HG02642 (cell line): Measurements from ENCODE around the gene THAP3.

Source experiments
- ATAC-seq: cut with Tn5 transposase; IDR thresholded peaks from one replicate; pipeline ENCODE4 v1.9.1; 2021; ENCODE audit warnings: mild to moderate bottlenecking; ENCODE audit not compliant: unreplicated experiment, poor library complexity

The THAP3 gene, protein sequence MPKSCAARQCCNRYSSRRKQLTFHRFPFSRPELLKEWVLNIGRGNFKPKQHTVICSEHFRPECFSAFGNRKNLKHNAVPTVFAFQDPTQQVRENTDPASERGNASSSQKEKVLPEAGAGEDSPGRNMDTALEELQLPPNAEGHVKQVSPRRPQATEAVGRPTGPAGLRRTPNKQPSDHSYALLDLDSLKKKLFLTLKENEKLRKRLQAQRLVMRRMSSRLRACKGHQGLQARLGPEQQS

DNA sequence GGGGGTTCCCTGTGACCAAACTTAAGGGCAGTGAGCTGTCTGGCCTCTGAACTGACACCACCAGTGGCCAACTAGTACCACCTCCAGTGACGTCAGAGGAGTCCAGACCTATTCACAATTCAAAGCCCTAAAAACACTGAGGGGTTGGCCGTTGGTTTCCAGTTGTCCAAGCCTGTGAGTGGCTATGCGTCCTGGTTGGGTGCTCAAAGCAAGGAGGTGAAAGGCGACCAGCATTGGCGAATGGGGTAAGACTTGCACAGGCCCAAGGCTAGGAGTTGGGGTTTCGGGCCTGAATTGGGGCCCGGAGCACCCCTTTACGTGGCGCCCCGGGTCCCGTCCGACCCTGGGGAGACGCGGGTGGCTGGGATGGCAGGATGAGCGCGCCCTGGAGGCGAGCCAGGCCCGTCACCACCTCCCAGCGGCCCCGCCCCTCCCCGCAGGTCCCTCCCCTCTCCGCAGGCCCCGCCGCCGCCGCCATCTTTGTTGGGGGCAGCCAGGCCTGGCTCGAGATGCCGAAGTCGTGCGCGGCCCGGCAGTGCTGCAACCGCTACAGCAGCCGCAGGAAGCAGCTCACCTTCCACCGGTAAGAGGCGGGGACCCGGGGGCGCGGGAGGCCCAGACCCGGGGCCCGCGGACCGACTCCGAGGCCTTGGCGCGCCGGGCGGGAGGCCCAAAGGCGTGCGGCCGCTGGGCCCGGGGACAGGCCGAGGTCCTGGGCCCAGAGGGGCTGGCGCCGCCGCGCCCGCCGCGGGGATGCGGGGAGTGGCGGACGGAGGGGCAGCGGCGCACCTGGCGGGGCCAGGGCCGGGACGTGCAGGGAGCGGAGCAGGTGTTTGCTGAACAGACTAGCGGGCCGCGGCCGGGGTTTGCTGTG lies at the start of gene THAP3:
Gene THAP3, plus strand, starts transcription at position 159 of the 874 bp plus-strand sequence. Its CDS starts 351 bp downstream, at position 510.
- peak; percentile 85 for ATAC-seq

DNA sequence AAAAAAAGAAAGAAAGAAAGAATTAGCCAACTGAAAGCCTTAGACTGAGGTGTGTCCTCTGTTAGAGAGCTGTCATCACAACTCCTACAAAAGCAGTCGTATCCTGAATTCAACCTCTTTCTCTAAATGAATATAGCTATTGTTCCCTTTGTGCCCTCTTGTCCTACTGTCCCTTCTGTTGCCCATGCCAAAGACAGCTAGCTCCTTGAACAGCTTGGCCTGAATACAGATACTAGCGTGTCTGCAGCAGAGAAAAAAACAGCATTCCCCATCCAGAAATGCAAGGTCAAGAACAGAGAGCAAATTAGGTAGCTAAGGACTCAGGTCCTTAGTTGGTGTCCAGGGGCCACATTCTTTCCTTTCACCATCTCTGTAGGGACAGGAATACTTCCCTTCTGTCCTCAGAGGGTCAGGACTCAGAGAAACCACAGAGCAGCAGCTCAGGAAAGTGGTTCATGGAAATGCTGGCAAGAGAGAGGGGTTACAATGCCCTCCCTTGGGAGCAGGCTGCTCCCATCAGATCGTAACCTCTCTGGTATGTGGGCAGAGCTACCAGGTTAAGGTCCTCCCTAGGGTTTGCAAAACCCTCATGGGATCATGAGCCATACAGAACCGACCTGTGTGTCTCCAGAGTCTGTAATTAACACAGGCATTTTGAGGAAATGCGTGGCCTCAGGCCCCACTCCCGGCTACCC lies 46.7 kb upstream of the THAP3 start:
- ATAC-seq, result no peak

DNA sequence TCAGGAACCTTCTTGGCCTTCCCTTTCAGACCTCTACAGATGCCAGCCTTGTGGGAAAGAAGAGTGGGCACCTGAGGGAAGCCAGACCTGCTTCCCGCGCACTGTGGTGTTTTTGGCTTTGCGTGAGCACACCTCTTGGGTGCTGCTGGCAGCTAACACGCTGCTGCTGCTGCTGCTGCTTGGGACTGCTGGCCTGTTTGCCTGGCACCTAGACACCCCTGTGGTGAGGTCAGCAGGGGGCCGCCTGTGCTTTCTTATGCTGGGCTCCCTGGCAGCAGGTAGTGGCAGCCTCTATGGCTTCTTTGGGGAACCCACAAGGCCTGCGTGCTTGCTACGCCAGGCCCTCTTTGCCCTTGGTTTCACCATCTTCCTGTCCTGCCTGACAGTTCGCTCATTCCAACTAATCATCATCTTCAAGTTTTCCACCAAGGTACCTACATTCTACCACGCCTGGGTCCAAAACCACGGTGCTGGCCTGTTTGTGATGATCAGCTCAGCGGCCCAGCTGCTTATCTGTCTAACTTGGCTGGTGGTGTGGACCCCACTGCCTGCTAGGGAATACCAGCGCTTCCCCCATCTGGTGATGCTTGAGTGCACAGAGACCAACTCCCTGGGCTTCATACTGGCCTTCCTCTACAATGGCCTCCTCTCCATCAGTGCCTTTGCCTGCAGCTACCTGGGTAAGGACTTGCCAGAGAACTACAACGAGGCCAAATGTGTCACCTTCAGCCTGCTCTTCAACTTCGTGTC lies 45.9 kb upstream of the THAP3 start:
- ATAC-seq, result no peak

DNA sequence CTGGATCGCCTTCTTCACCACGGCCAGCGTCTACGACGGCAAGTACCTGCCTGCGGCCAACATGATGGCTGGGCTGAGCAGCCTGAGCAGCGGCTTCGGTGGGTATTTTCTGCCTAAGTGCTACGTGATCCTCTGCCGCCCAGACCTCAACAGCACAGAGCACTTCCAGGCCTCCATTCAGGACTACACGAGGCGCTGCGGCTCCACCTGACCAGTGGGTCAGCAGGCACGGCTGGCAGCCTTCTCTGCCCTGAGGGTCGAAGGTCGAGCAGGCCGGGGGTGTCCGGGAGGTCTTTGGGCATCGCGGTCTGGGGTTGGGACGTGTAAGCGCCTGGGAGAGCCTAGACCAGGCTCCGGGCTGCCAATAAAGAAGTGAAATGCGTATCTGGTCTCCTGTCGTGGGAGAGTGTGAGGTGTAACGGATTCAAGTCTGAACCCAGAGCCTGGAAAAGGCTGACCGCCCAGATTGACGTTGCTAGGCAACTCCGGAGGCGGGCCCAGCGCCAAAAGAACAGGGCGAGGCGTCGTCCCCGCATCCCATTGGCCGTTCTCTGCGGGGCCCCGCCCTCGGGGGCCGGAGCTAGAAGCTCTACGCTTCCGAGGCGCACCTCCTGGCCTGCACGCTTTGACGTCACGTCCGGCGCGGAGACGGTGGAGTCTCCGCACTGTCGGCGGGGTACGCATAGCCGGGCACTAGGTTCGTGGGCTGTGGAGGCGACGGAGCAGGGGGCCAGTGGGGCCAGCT lies 45.1 kb upstream of the THAP3 start, which contains the start of gene ZBTB48:
Gene ZBTB48, plus strand, starts transcription at position 621 of the 745 bp plus-strand sequence. CDS start 616 bp downstream, outside the sequence.
- peak; percentile 96 for ATAC-seq

DNA sequence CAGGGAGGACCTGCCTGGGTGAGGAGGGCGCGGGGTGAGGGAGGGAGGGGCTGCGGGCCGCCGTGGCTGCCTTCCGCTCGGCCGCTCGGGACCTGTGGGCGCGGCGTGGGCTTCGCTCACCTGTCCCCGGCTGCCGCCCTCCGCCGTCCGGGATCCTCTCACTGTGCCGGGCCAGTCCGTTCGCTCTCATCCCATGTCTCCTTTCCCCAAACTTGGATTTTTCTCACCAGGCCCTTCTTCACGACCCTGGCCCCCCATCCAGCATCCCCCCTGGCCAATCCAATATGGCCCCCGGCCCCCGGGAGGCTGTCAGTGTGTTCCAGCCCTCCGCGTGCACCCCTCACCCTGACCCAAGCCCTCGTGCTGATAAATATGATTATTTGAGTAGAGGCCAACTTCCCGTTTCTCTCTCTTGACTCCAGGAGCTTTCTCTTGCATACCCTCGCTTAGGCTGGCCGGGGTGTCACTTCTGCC lies 44.5 kb upstream of the THAP3 start:
- ATAC-seq, result no peak

DNA sequence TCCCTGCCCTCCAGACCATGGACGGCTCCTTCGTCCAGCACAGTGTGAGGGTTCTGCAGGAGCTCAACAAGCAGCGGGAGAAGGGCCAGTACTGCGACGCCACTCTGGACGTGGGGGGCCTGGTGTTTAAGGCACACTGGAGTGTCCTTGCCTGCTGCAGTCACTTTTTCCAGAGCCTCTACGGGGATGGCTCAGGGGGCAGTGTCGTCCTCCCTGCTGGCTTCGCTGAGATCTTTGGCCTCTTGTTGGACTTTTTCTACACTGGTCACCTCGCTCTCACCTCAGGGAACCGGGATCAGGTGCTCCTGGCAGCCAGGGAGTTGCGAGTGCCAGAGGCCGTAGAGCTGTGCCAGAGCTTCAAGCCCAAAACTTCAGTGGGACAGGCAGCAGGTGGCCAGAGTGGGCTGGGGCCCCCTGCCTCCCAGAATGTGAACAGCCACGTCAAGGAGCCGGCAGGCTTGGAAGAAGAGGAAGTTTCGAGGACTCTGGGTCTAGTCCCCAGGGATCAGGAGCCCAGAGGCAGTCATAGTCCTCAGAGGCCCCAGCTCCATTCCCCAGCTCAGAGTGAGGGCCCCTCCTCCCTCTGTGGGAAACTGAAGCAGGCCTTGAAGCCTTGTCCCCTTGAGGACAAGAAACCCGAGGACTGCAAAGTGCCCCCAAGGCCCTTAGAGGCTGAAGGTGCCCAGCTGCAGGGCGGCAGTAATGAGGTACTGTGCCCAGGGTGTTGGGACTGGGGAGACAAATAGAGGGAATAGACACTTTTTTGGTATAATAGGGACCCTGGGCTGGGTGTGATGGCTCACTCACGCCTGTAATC lies 43.9 kb upstream of the THAP3 start:
- no peak for ATAC-seq

DNA sequence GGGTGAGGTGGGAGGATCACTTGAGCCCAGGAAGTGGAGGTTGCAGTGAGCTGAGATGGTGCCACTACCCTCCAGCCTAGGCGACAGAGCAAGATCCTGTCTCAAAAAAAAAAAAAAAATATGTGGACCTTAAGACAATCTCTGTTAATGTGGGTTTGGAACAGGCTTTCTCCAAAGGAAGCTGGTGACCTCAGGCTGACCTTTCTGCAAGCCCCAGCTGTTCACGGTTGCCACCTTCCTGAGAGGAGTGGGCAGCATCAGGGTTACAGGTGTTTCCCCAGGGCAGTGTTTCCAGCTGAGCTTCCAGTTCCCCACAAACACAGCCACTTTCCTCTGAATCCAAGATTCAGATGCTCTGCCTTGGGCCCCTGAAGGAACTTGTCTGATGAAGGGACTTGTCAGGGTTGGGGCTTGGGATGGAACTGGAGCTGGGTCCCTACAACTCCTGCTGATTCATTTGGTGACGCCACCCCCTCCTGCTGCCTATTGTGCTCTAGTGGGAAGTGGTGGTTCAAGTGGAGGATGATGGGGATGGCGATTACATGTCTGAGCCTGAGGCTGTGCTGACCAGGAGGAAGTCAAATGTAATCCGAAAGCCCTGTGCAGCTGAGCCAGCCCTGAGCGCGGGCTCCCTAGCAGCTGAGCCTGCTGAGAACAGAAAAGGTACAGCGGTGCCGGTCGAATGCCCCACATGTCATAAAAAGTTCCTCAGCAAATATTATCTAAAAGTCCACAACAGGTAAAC lies 42.9 kb upstream of the THAP3 start:
- ATAC-seq, result no peak

DNA sequence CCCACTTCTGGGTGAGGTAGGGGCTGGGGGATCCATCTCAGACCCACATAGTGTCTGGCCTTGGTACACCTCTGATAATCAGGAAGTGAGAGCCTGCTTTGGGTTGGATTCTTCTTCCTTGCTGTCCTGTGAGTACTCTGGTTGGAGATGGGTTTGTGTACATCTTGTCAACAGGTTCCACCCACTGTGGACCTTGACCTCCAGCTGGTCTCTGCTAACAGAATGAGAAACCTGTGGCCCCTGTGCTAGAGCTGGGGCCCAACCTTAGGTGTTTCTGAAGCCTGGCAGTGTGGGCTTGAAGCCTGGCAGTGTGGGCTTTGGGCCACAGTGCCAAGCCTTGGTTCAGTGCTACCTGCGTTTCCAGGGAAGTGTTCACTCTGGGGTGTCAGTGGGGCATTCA lies 42.3 kb upstream of the THAP3 start:
- no peak for ATAC-seq

DNA sequence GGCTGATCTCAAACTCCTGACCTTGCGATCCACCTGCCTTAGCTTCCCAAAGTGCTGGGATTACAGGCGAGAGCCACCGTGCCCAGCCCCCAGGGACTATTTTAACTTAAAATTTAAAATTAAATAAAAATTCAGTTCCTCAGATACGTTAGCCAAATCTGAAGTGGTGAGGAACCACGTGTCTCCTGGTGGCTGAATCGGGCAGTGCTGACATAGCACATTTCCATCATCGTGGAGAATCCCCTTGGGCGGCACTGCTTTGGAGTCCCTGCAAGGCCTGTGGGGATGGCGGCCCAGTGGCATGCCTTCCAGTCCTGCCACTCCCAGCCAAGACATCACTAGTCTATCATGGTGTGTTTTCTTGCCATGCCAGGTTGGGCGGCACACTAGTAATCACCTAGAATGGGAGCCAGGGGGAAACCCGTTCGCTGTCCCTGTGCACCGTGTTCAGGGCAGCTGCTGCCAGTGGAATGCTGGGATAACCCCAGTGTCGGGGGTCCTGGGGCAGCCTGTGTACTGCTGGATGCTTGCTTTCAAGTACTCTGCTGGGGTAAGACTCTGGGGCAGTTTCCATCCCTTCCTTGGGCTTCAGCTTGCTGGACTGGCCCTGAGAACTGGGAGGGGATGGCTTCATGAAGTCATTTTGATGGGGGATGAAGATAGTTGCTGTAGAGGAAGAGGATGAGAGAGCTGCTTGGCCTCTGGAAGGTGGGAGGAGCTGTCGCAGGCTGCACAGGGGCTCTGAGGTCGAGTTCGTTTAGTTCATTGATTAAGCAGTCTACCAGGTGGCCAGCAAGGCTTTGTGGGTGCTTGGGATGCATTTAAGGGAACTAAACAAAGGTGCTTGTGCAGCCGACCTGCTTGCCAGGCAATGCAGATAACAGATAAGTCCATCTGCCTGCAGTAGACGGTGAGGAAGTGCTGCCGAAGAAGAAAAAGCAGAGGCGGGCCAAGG lies 40.3 kb upstream of the THAP3 start:
- ATAC-seq, result no peak

DNA sequence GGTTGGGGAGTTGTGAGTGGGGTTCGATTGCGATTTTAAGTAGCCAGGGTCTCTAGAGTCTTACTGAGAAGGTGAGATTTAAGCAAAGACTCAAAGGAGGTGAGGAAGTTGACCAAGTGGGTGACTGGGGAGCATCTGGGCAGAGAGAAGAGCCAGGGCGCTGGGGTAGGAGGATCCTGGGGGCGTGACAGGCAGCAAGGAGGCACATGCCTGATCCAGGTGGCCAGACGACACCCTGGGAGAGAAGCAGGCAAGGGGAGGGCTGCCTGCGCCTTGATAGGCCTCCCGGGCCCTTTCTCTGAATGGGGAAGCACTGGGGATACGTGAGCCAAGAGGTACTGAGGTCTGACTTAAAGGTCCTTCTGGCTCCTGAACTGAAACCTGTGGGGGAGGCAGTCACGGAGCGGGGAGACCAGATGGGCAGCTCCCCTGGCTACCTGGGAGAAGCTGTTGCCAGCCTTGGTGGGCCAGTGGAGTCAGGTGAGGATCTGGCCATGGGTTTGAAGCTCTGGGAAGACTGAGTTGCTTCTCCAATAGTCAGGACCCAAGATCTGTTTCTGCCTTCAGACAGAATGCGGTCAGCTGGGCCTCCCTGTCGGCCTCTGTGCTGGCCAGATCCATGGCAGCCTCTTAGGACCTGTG lies 39.5 kb upstream of the THAP3 start:
- ATAC-seq, result no peak

DNA sequence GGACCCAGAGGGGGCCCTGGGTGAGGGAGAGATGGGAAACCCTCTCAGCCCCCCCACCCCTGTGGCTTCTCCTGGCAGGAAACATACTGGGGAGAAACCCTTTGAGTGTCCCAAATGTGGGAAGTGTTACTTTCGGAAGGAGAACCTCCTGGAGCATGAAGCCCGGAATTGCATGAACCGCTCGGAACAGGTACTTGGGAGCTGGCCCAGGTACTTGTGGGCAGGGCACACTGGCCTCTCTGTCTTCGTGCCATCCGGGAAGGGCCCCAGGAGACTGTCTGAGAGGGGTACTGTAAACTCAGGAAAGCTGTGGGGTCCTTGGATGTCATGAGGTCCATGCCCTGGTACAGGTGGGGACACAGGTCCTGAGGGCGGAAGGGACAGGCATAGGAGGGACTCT lies 38.8 kb upstream of the THAP3 start:
- no peak for ATAC-seq

DNA sequence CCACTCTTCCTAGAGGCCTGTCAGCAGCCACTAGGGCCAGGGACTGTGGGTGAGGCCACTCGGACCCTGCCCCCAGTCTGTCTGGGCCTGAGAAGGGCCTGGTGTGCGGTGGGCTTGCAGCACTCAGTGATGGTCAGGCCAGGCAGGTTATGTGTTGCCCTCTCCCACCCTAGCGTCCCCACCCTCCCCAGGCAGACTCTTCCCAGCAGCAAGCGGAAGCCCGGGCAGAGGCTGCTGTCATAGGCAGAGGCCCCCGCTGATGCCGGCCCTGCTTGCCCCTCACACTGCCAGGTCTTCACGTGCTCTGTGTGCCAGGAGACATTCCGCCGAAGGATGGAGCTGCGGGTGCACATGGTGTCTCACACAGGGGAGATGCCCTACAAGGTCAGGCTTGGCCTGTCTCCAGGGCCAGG lies 38.3 kb upstream of the THAP3 start:
- no peak for ATAC-seq

DNA sequence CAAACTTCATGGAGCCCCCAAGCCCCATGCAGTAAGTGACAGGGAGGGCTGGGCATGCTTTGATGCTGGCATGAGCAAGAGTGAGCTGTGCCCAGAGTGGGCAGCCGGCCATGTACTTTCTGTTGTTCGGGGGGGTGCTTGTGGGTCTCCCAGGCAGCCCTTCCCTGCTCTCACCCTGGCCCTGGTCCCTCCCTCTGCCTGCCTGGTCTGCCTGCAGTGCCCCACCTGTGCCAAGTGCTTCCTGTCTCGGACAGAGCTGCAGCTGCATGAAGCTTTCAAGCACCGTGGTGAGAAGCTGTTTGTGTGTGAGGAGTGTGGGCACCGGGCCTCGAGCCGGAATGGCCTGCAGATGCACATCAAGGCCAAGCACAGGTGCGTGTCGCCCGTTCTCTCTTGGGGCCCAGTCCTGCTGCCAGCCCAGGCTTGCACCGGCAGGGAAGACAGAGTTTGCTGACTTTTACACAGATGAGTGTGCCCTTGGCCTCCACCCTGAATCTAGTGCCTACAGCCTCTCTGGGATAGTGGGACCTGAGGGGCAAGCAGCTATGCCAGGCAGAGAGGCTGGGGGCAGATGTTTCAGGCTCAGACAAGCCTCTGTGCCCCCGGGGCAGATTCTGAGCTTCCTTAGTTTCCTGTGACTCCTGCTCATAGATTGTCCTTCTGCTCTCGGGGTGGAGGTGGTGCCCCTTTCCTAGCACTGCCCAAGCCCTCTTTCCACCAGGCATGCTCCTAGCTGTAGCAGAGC lies 37.2 kb upstream of the THAP3 start:
- ATAC-seq, result no peak

DNA sequence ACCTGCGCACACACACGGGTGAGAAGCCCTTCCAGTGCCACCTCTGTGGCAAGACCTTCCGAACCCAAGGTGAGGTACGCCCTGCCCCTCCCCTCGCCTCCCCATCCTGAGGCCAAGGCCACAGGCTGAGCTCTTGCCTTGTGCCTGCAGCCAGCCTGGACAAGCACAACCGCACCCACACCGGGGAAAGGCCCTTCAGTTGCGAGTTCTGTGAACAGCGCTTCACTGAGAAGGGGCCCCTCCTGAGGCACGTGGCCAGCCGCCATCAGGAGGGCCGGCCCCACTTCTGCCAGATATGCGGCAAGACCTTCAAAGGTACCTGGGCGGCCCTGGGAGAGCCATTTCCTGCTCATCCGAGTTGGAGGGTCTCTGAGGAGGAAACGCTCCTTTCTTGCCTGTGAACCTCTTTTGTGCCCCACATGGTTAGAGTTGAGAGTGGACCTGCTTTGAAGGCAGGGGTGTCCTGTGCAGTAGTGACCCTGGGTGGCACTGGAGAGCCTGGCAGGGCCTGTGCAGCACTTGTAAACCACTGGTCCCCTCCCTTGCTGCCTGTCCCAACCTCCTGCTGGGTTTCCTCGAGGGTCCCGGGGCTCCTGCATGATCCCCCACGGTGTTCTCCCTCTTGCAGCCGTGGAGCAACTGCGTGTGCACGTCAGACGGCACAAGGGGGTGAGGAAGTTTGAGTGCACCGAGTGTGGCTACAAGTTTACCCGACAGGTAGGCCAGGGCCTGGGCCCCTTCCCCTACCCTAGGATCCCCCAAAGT lies 36.4 kb upstream of the THAP3 start:
- no peak for ATAC-seq

DNA sequence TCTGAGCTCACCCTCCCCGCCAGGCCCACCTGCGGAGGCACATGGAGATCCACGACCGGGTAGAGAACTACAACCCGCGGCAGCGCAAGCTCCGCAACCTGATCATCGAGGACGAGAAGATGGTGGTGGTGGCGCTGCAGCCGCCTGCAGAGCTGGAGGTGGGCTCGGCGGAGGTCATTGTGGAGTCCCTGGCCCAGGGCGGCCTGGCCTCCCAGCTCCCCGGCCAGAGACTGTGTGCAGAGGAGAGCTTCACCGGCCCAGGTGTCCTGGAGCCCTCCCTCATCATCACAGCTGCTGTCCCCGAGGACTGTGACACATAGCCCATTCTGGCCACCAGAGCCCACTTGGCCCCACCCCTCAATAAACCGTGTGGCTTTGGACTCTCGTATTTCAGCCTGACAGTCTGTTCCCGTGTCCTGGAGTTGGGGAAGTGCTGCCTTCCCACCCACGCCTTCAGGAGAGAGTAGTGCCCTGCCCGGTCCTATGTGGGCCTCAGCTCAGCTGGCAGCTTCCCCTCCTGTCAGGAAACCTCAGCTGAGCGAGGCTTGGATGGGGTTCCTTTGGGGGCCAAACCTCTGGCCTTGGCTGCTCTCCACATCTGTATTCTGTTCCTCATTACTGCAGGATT lies 35.7 kb upstream of the THAP3 start:
- no peak for ATAC-seq
